ENCODE results near the gene MYO18B. TPM values are rescaled to one million over a fixed set of nuclear protein-coding genes. Genes with fewer than 3 reads are reported as not detected.

Gene MYO18B
- total and polyA plus RNA-seq, 2 donors from 2014 or later = 0.19 to 0.41 TPM

- no peak for TF ChIP-seq CTCF (IDR thresholded peaks at IDR 0.05; ENCODE audit: borderline replicate concordance, extremely low read depth, insufficient read depth)
- FAIRE-seq (no peak), DNase-seq (peak in 4 of 5 donors; percentile 24 to 40 (median 34))
- H3K9ac ChIP-seq (ENCODE audit: low read length in 3 of 3) = no peak overlapping the region
- H3K36me3 ChIP-seq (ENCODE audit: control insufficient read depth in 2 of 3, insufficient read depth in 3 of 3, low read length in 3 of 3) = no peaks in the 10 kb centered on the region
- H3K27me3 ChIP-seq (ENCODE audit: control insufficient read depth, insufficient read depth, low read length) = no peaks in the 10 kb centered on the region
- no peak overlapping the region for H3K4me3 ChIP-seq (ENCODE audit: low read length in 3 of 3)
- no peaks in the 10 kb centered on the region for H3K9me3 ChIP-seq (ENCODE audit: control insufficient read depth in 2 of 3, insufficient read depth in 1 of 3, low read length in 3 of 3)
- intact Hi-C loops (cut with DNase I) = no loop called here
- no peak overlapping the region for H3K27ac ChIP-seq (ENCODE audit: low read depth in 2 of 2, low read length in 2 of 2)
- no peaks in the 10 kb centered on the region for H3K4me1 ChIP-seq (ENCODE audit: control insufficient read depth in 2 of 3, insufficient read depth in 2 of 3, low read depth in 1 of 3, low read length in 3 of 3)
Observed at GRCh38 chr22:25840167-25840566, 98.2 kb downstream of the MYO18B start.

- H3K36me3 ChIP-seq (ENCODE audit: control insufficient read depth in 2 of 3, insufficient read depth in 3 of 3, low read length in 3 of 3) = no peaks in the 10 kb centered on the region
- intact Hi-C loops (cut with DNase I) = no loop called here
- no peak for TF ChIP-seq CTCF (IDR thresholded peaks at IDR 0.05; ENCODE audit: borderline replicate concordance, extremely low read depth, insufficient read depth)
- no peak overlapping the region for H3K27ac ChIP-seq (ENCODE audit: low read depth in 2 of 2, low read length in 2 of 2)
- FAIRE-seq (no peak), DNase-seq (peak in 2 of 5 donors; percentile 20 to 27)
- no peaks in the 10 kb centered on the region for H3K9me3 ChIP-seq (ENCODE audit: control insufficient read depth in 2 of 3, insufficient read depth in 1 of 3, low read length in 3 of 3)
- H3K9ac ChIP-seq (ENCODE audit: low read length in 3 of 3) = no peak overlapping the region
- no peaks in the 10 kb centered on the region for H3K27me3 ChIP-seq (ENCODE audit: control insufficient read depth, insufficient read depth, low read length)
- no peaks in the 10 kb centered on the region for H3K4me1 ChIP-seq (ENCODE audit: control insufficient read depth in 2 of 3, insufficient read depth in 2 of 3, low read depth in 1 of 3, low read length in 3 of 3)
- no peak overlapping the region for H3K4me3 ChIP-seq (ENCODE audit: low read length in 3 of 3)
Observed at GRCh38 chr22:25840891-25841290, 98.9 kb downstream of the MYO18B start.

- Histone ChIP-seq H3K27me3 (ENCODE audit: control insufficient read depth, insufficient read depth, low read length) (no peaks in the 10 kb centered on the region), H3K9ac (ENCODE audit: low read length in 3 of 3) (no peak overlapping the region), H3K36me3 (ENCODE audit: control insufficient read depth in 2 of 3, insufficient read depth in 3 of 3, low read length in 3 of 3) (no peaks in the 10 kb centered on the region), H3K4me1 (ENCODE audit: control insufficient read depth in 2 of 3, insufficient read depth in 2 of 3, low read depth in 1 of 3, low read length in 3 of 3) (no peaks in the 10 kb centered on the region), H3K27ac (ENCODE audit: low read depth in 2 of 2, low read length in 2 of 2) (no peak overlapping the region), H3K9me3 (ENCODE audit: control insufficient read depth in 2 of 3, insufficient read depth in 1 of 3, low read length in 3 of 3) (no peaks in the 10 kb centered on the region), H3K4me3 (ENCODE audit: low read length in 3 of 3) (no peak overlapping the region)
- intact Hi-C loops (cut with DNase I) = no loop called here
- TF ChIP-seq CTCF (IDR thresholded peaks at IDR 0.05; ENCODE audit: borderline replicate concordance, extremely low read depth, insufficient read depth) = no peak
- no peak for DNase-seq
- FAIRE-seq = no peak
Observed at GRCh38 chr22:25841775-25842174, 99.8 kb downstream of the MYO18B start.
